IMR-90 (cell line): Measurements from ENCODE around the gene NUFIP2. TPM values are rescaled to one million over a fixed set of nuclear protein-coding genes. Genes with fewer than 3 reads are reported as not detected.

Source experiments
- ATAC-seq: fragments of 200-7000 bp; cut with Tn5 transposase; 2 replicates; pipeline ENCODE4 v1.9.1; 2020; ENCODE audit warnings: low read depth, mild to moderate bottlenecking, moderate library complexity
- BruUV-seq: library from RNA; stranded (reverse); fragments of 400-500 nt; replicated peaks from 2 replicates; lab custom pipeline; 2021; lab: Mats Ljungman, UMichigan
- CTCF ChIA-PET: fragments of 300-600 bp; formaldehyde crosslinking; extraction: SDS; loops from one replicate; lab custom pipeline; 2021; ENCODE audit warnings: antibody characterized with exemption; lab: Yijun Ruan, JAX
- POLR2A ChIA-PET: fragments of 300-600 bp; sonication (Branson Sonifier 250); formaldehyde crosslinking; loops from one replicate; lab custom pipeline; 2022; ENCODE audit warnings: antibody characterized with exemption; ENCODE audit not compliant: unreplicated experiment; lab: Charles Lee
- DNase-seq: peaks from one replicate; pipeline ENCODE4 v3.0.0; 2013
- H2AFZ ChIP-seq: replicated peaks from 2 replicates; pipeline ENCODE3; 2013; ENCODE audit warnings: low read length, mild to moderate bottlenecking; ENCODE audit not compliant: poor library complexity
- H2AK5ac ChIP-seq: 2 replicates; pipeline ENCODE4 v1.6.1; 2013; ENCODE audit warnings: low read depth, low read length, inconsistent platforms
- H2AK9ac ChIP-seq: replicated peaks from 2 replicates; pipeline ENCODE3; 2013; ENCODE audit warnings: mild to moderate bottlenecking, low read depth, low read length, moderate library complexity; ENCODE audit not compliant: poor library complexity
- H2BK120ac ChIP-seq: 2 replicates; pipeline ENCODE4 v1.6.1; 2013; ENCODE audit warnings: low read depth, low read length, inconsistent platforms
- H2BK15ac ChIP-seq: 3 replicates; pipeline ENCODE4 v1.6.1; 2013; ENCODE audit warnings: low read depth, low read length, inconsistent platforms
- H2BK20ac ChIP-seq: 2 replicates; pipeline ENCODE4 v1.6.1; 2013; ENCODE audit warnings: low read depth, mild to moderate bottlenecking, inconsistent platforms, low read length, moderate library complexity
- H2BK5ac ChIP-seq: 2 replicates; pipeline ENCODE4 v1.6.1; 2013; ENCODE audit warnings: mild to moderate bottlenecking, low read depth, low read length, inconsistent platforms; ENCODE audit not compliant: poor library complexity, severe bottlenecking
- H3K14ac ChIP-seq: replicated peaks from 2 replicates; pipeline ENCODE4 v1.6.1; 2013; ENCODE audit warnings: low read depth, low read length, inconsistent platforms
- H3K18ac ChIP-seq: 2 replicates; pipeline ENCODE4 v1.6.1; 2013; ENCODE audit warnings: low read depth, low read length, control low read depth
- H3K23ac ChIP-seq: 2 replicates; pipeline ENCODE4 v1.6.1; 2013; ENCODE audit warnings: low read depth, low read length, inconsistent platforms
- H3K27ac ChIP-seq: 2 replicates; pipeline ENCODE4 v1.5.1; 2013; ENCODE audit warnings: mild to moderate bottlenecking, control low read depth, low read length; ENCODE audit not compliant: insufficient read depth
- H3K27me3 ChIP-seq: 2 replicates; pipeline ENCODE4 v1.6.1; 2013; ENCODE audit warnings: low read length; ENCODE audit not compliant: control insufficient read depth, insufficient read depth
- H3K36me3 ChIP-seq: 2 replicates; pipeline ENCODE4 v1.6.1; 2013; ENCODE audit warnings: low read length, mixed read lengths; ENCODE audit not compliant: control insufficient read depth, insufficient read depth
- H3K4ac ChIP-seq: 2 replicates; pipeline ENCODE4 v1.6.1; 2013; ENCODE audit warnings: low read depth, low read length, inconsistent platforms
- H3K4me1 ChIP-seq: 2 replicates; pipeline ENCODE4 v1.6.1; 2013; ENCODE audit warnings: low read length, mixed read lengths; ENCODE audit not compliant: control insufficient read depth, insufficient read depth
- H3K4me2 ChIP-seq: 2 replicates; pipeline ENCODE4 v1.6.1; 2013; ENCODE audit warnings: low read depth, mild to moderate bottlenecking, control low read depth, low read length, moderate library complexity
- H3K4me3 ChIP-seq: 2 replicates; pipeline ENCODE4 v1.5.1; 2013; ENCODE audit warnings: low read depth, mild to moderate bottlenecking, control low read depth, low read length, moderate library complexity; ENCODE audit not compliant: insufficient read depth
- H3K56ac ChIP-seq: 2 replicates; pipeline ENCODE4 v1.6.1; 2013; ENCODE audit warnings: low read length, inconsistent platforms; ENCODE audit not compliant: insufficient read depth; ENCODE audit errors: extremely low read depth
- H3K79me1 ChIP-seq, 2 experiments: 2 replicates each; pipeline ENCODE4 v1.6.1; 2013; ENCODE audit warnings: low read length in 2 of 2, inconsistent platforms in 1 of 2, low read depth in 1 of 2
- H3K9ac ChIP-seq: 2 replicates; pipeline ENCODE4 v1.6.1; 2013; ENCODE audit warnings: low read depth, low read length, control low read depth
- H3K9me1 ChIP-seq: 2 replicates; pipeline ENCODE4 v1.6.1; 2013; ENCODE audit warnings: low read length, inconsistent platforms; ENCODE audit not compliant: insufficient read depth
- H3K9me3 ChIP-seq: 2 replicates; pipeline ENCODE4 v1.6.1; 2013; ENCODE audit warnings: low read length; ENCODE audit not compliant: control insufficient read depth, insufficient read depth
- H4K20me1 ChIP-seq: 2 replicates; pipeline ENCODE4 v1.6.1; 2013; ENCODE audit warnings: low read length, inconsistent platforms; ENCODE audit not compliant: insufficient read depth
- H4K5ac ChIP-seq: 2 replicates; pipeline ENCODE4 v1.6.1; 2013; ENCODE audit warnings: mild to moderate bottlenecking, low read depth, low read length, control low read depth
- H4K8ac ChIP-seq, 2 experiments: 2 replicates each; pipeline ENCODE4 v1.6.1; 2013; ENCODE audit warnings: low read depth in 2 of 2, low read length in 2 of 2, control low read depth in 1 of 2, inconsistent platforms in 1 of 2
- H4K91ac ChIP-seq: 2 replicates; pipeline ENCODE4 v1.6.1; 2013; ENCODE audit warnings: low read depth, low read length, inconsistent platforms; ENCODE audit not compliant: insufficient read depth
- ELK1 ChIP-seq: fragments of 150-350 bp; IDR thresholded peaks from 2 replicates; pipeline ENCODE4 v1.6.1; 2016; ENCODE audit warnings: low read depth, mild to moderate bottlenecking, low read length, moderate library complexity, borderline replicate concordance
- WGBS, 2 experiments: methylation state at CpG; one replicate each; pipeline versions ENCODE4 v1.1.5 to v1.1.7; 2013; ENCODE audit warnings: missing lambda C conversion rate in 2 of 2; ENCODE audit not compliant: insufficient read length in 1 of 2; ENCODE audit errors: extremely low coverage in 2 of 2; 5-methylcytosine and 5-hydroxymethylcytosine counted together
- dilution Hi-C: fragments of 300-500 bp; cut with HindIII; formaldehyde crosslinking; loops from one replicate; pipeline ENCODE4 v1.14.3; 2018; ENCODE audit warnings: low sequenced_read_pairs; ENCODE audit not compliant: unreplicated experiment
- in situ Hi-C: fragments of 300-500 bp; cut with MboI; formaldehyde crosslinking; loops from 3 replicates; pipeline ENCODE4 v1.14.3; 2019; ENCODE audit warnings: low sequenced_read_pairs, inconsistent platforms, mixed read lengths
- intact Hi-C: fragments of 100-400 bp; cut with micrococcal nuclease; formaldehyde crosslinking; loops from 2 replicates; pipeline ENCODE4 v1.10.0; 2022
- polyA plus RNA-seq, 3 experiments: library from polyadenylated mRNA; depleted of rRNA; stranded (reverse); fragments of >200 nt; gene quantifications; 2 replicates each; pipeline ENCODE4 v1.2.3, GENCODE V29; 2012; ENCODE audit warnings: low replicate concordance in 1 of 3
- total RNA-seq: library from RNA; depleted of rRNA; stranded (reverse); fragments of >200 nt; gene quantifications from 2 replicates; pipeline ENCODE4 v1.2.3, GENCODE V29; 2012

Gene NUFIP2
- total and polyA plus RNA-seq, 2 of the 4 experiments (the other 2 are of a cell fraction): 8.9 to 25.6 TPM

- H3K14ac ChIP-seq: no peak overlapping the region
- H2BK20ac ChIP-seq: no peak overlapping the region
- dilution Hi-C loops (no loop called here), intact Hi-C loops (loop anchor here (5.0 kb wide), 1 partner anchor 52 kb away; no protein-coding TSS in a partner anchor), in situ Hi-C loops (no loop called here)
- no peak overlapping the region for H3K23ac ChIP-seq
- peaks cover 2 to 7% of the 10 kb centered on the region in 2 experiments; a peak in 2 of 4 replicates for H3K79me1 ChIP-seq
- H4K91ac ChIP-seq: no peak overlapping the region
- H4K5ac ChIP-seq: no peak overlapping the region
- WGBS, 2 experiments: no CpG with 5 or more reads among the region's 3 CpGs
- H3K18ac ChIP-seq: no peak overlapping the region
- no peak overlapping the region for H2BK15ac ChIP-seq
- H3K4me1 ChIP-seq: no peaks in the 10 kb centered on the region
- H3K56ac ChIP-seq: no peak overlapping the region
- no peak for ATAC-seq
- no peaks in the 10 kb centered on the region for H3K9me3 ChIP-seq
- H2BK5ac ChIP-seq: no peak overlapping the region
- DNase-seq: no peak
- H2AFZ ChIP-seq: no peak overlapping the region
- H3K4ac ChIP-seq: no peak overlapping the region
- ChIA-PET CTCF (interaction anchor here (0.8 kb wide), 1 partner anchor 1120 kb away, joined by 3 read pairs; no protein-coding TSS in a partner anchor), POLR2A (no interaction called here)
- H3K9ac ChIP-seq: no peak overlapping the region
- H3K36me3 ChIP-seq: no peaks in the 10 kb centered on the region
- H2AK9ac ChIP-seq: no peak overlapping the region
- BruUV-seq: no TSS peak
- H3K4me3 ChIP-seq: no peak overlapping the region
- H3K27me3 ChIP-seq: no peaks in the 10 kb centered on the region
- TF ChIP-seq ELK1: no peak
- H4K20me1 ChIP-seq: peaks cover 31% of the 10 kb centered on the region
- no peak overlapping the region for H3K27ac ChIP-seq
- no peak overlapping the region for H2AK5ac ChIP-seq
- H2BK120ac ChIP-seq: no peak overlapping the region
- H4K8ac ChIP-seq: no peak overlapping the region
- H3K4me2 ChIP-seq: no peak overlapping the region
- no peaks in the 10 kb centered on the region for H3K9me1 ChIP-seq
Observed at GRCh38 chr17:29295420-29295819, 1.5 kb upstream of the NUFIP2 start.
